IPS DF 4.7 (cell line): ENCODE results near the gene TMIE.
"Not testable (repeated sequence)": the region's sequence is repeated elsewhere in the genome, so short reads cannot be mapped to it uniquely, and the experiment has no call there.

Source experiments
- DNase-seq: peaks from one replicate; pipeline ENCODE4 v3.0.0-alpha.2; 2013; ENCODE audit warnings: low spot score; ENCODE audit errors: extremely low read depth

The TMIE gene

GRCh38 chr3:46685446-46685845 is 15.7 kb upstream of the TMIE start:
- no peak for DNase-seq

- no peak for DNase-seq
These were observed 10.4 kb upstream of the TMIE start for GRCh38 chr3:46690798-46691197.

GRCh38 chr3:46692566-46692990 is 8.6 kb upstream of the TMIE start:
- no peak for DNase-seq

- DNase-seq, result no peak
These were observed 7.9 kb upstream of the TMIE start, which contains the start of gene ALS2CL for GRCh38 chr3:46693038-46693891. TSS of gene ALS2CL (minus strand) at chr3:46693679. CDS start at chr3:46689440, 4,239 bp downstream.

- DNase-seq, result no peak
These were observed 7.3 kb upstream of the TMIE start for GRCh38 chr3:46693892-46694226.

GRCh38 chr3:46694520-46694919 is 6.7 kb upstream of the TMIE start:
- DNase-seq, result no peak

- no peak for DNase-seq
These were observed 5.8 kb upstream of the TMIE start for GRCh38 chr3:46695177-46695961.

- no peak for DNase-seq
These were observed 5.0 kb upstream of the TMIE start for GRCh38 chr3:46695962-46696894.

GRCh38 chr3:46699676-46700523 is 1.3 kb upstream of the TMIE start:
- no peak for DNase-seq

- no peak for DNase-seq
These were observed 420 bp upstream of the TMIE start for GRCh38 chr3:46700772-46701171.

- no peak for DNase-seq
These were observed 1.2 kb downstream of the TMIE start for GRCh38 chr3:46702246-46703012.

- no peak for DNase-seq
These were observed 1.9 kb downstream of the TMIE start for GRCh38 chr3:46703013-46703520.

GRCh38 chr3:46704346-46704745 is 3.2 kb downstream of the TMIE start:
- not testable (repeated sequence) for DNase-seq

- DNase-seq, result no peak
These were observed 3.9 kb downstream of the TMIE start for GRCh38 chr3:46705022-46705530.

GRCh38 chr3:46705751-46706552 is 4.8 kb downstream of the TMIE start:
- DNase-seq, result no peak

GRCh38 chr3:46706771-46707582 is 5.8 kb downstream of the TMIE start:
- DNase-seq, result no peak

- no peak for DNase-seq
These were observed 6.4 kb downstream of the TMIE start for GRCh38 chr3:46707601-46708011.
